Tibial artery (tissue), 4 donors: ENCODE results near the gene DCP1B.
A peak's percentile ranks its signal among the peaks of the same experiment; 100 is the strongest.

Experiments used
- DNase-seq, 2 donors: peaks; one replicate each; pipeline ENCODE4 v3.0.0-alpha.2; 2019
- H3K27ac ChIP-seq, 2 donors: fragments of 200-600 bp; sonication (generic) in 1 of 2; 1 replicate in 1 of 2; 2 replicates in 1 of 2; pipeline ENCODE4 v1.5.1; 2018 to 2019; ENCODE audit warnings: mild to moderate bottlenecking in 1 of 2
- H3K27me3 ChIP-seq, 2 donors: fragments of 200-600 bp; sonication (generic) in 1 of 2; one replicate each; pipeline versions ENCODE4 v1.5.1 to v1.6.0; 2016 to 2019
- H3K36me3 ChIP-seq, 3 donors: fragments of 200-600 bp; sonication (generic) in 2 of 3; one replicate each; pipeline ENCODE4 v1.5.1; 2016 to 2019; ENCODE audit warnings: mild to moderate bottlenecking in 2 of 3
- H3K4me1 ChIP-seq, 4 donors: fragments of 200-600 bp; sonication (generic) in 2 of 4; 1 replicate in 3 of 4; 2 replicates in 1 of 4; pipeline ENCODE4 v1.5.1; 2016 to 2019
- H3K4me3 ChIP-seq, 2 donors: fragments of 200-600 bp; sonication (generic) in 1 of 2; 1 replicate in 1 of 2; 2 replicates in 1 of 2; pipeline ENCODE4 v1.5.1; 2018 to 2019; ENCODE audit warnings: mild to moderate bottlenecking in 2 of 2
- H3K9me3 ChIP-seq, 3 donors: fragments of 200-600 bp; sonication (generic) in 1 of 3; one replicate each; pipeline ENCODE4 v1.5.1; 2016 to 2019
- CTCF ChIP-seq, 2 experiments: fragments of 200-600 bp in 1 of 2; fragments of 450-650 bp in 1 of 2; IDR thresholded peaks; one replicate each; pipeline ENCODE4 v1.5.1; 2017 to 2019; ENCODE audit warnings: antibody characterized with exemption in 2 of 2, mild to moderate bottlenecking in 1 of 2, moderate library complexity in 1 of 2
- intact Hi-C: fragments of 100-400 bp; cut with DNase I; formaldehyde crosslinking; loops from one replicate; pipeline ENCODE4 v1.15.0; 2023; ENCODE audit warnings: low total_unique reads

Gene DCP1B

DNA sequence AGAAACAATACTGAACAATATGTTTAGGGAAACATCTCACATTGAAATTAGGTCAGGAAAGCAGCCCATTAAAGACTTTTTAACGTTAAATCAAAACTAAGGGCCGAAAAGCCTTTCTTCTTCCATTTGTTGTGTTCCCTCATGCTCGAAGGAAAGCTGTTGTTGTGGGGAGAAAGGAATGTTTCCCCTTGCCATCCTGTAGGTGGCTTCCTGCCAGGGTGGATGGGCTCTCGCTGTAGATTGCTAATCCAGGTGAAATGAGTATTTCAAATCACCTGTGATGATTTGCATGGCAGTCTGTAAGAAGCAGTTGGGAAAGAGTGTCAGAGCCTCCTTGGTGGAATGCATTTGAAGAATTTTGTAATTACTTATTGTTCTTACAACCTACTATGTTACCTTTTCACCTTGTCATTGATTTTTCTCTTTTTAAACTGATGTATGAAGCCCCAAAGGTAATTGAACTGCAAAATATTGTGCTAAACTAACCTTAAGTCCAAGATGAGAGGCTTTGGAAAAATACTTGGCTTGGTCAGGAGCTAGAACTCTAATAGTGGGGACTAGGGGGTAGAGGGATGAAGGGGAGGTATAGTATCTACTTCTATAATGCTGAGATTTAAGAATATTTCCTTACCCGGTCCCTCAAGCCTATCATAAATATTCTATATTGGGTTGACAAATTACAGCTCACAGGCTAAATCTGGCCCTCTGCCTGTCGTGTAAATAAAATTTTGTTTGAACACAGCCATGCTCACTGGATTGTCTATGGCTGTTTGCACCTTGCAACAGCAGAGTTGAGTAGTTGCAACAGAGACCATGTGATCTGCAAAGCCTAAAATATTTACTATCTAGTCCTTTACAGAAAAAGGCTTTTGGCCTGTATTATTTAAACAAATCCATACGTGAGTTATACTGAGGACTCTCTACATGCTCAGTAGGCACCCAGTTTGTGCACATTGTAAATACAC is 7.7 kb upstream of the DCP1B start:
- intact Hi-C loops, result no loop called here
- no peaks in the 10 kb centered on the region for H3K36me3 ChIP-seq

DNA sequence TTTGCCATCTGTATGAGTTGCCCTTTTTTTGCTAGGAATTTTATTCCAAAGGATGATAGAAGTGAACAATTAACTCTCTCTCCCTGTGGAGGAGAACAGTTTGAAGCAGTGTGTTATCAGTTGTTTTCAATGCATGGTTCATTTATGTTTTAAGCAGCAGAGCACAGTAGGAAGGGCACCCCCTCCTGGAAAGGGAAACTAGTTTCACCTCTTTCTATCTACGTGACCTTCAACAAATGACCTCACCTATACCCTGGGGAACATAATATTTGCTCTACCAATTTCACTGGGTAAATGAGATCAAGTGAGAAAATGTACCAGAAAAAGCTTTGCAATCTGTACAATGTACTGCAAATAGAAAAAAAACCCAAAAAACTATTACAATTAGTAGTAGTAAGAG is 5.4 kb upstream of the DCP1B start:
- no peaks in the 10 kb centered on the region for H3K27me3 ChIP-seq
- H3K9me3 ChIP-seq, result no peaks in the 10 kb centered on the region
- no peak overlapping the region for H3K4me3 ChIP-seq
- intact Hi-C loops, result no loop called here
- peaks cover 0 to 11% (median 0%) of the 10 kb centered on the region in 4 donors for H3K4me1 ChIP-seq
- no peaks in the 10 kb centered on the region for H3K36me3 ChIP-seq
- DNase-seq, result no peak
- no peak overlapping the region for H3K27ac ChIP-seq
- TF ChIP-seq CTCF (IDR thresholded peaks at IDR 0.05), result no peak

More for the DNA sequence above, 7.7 kb upstream of the DCP1B start:
- DNase-seq, result no peak
- H3K27me3 ChIP-seq, result no peaks in the 10 kb centered on the region
- H3K27ac ChIP-seq, result no peak overlapping the region
- H3K4me1 ChIP-seq, result peaks cover 0 to 11% (median 0%) of the 10 kb centered on the region in 4 donors
- no peak for TF ChIP-seq CTCF (IDR thresholded peaks at IDR 0.05)
- no peaks in the 10 kb centered on the region for H3K9me3 ChIP-seq
- H3K4me3 ChIP-seq, result no peak overlapping the region

DNA sequence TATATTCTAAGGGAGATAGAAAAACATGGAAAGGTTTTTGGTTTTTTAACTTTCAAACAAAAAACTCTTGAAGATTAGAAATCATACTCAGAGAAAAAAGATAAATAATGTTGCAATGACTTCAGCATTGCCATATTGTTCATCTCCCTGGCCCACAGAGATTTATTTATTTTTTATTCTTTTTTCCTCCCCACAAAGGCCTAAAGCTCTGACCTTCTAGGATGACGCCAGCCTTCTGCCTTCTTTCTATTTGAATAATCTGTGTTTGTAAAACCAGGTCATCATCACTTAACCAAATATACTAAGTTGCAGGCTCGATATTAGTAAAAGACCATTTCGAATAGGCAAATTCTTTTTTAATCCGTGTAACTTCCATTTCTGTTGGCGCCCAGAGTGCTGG is 4.4 kb upstream of the DCP1B start:
- no peak for TF ChIP-seq CTCF (IDR thresholded peaks at IDR 0.05)
- DNase-seq, result no peak
- Histone ChIP-seq H3K27me3 (no peaks in the 10 kb centered on the region), H3K9me3 (no peaks in the 10 kb centered on the region), H3K4me3 (no peak overlapping the region), H3K27ac (no peak overlapping the region), H3K4me1 (peaks cover 0 to 3% (median 0%) of the 10 kb centered on the region in 4 donors), H3K36me3 (no peaks in the 10 kb centered on the region)
- intact Hi-C loops, result no loop called here

- no peaks in the 10 kb centered on the region for H3K27me3 ChIP-seq
- intact Hi-C loops, result loop anchor here (5.0 kb wide), 1 partner anchor 66 kb away; no protein-coding TSS in a partner anchor
These were observed 563 bp downstream of the DCP1B start for GRCh38 chr12:2003676-2004112.

More at GRCh38 chr12:2003676-2004112, 563 bp downstream of the DCP1B start:
- no peak for DNase-seq
- Histone ChIP-seq H3K27ac (peak overlapping the region; percentile 95 to 97), H3K4me3 (peak overlapping the region; percentile 89 to 98), H3K9me3 (no peaks in the 10 kb centered on the region), H3K4me1 (peaks cover 0 to 36% (median 16%) of the 10 kb centered on the region in 4 donors), H3K36me3 (peaks cover 0 to 6% (median 0%) of the 10 kb centered on the region in 3 donors)
- TF ChIP-seq CTCF (IDR thresholded peaks at IDR 0.05), result no peak
